M059J (cell line): ENCODE measurements around the gene NFU1. TPM values are rescaled to one million over a fixed set of nuclear protein-coding genes. Genes with fewer than 3 reads are reported as not detected.

ENCODE experiments used
- total RNA-seq: library from RNA; depleted of rRNA; stranded (reverse); fragments of >200 nt; shearing (Covaris generic); gene quantifications from 2 replicates; pipeline ENCODE4 v1.2.3, GENCODE V29; 2014; rRNA removed

NFU1 gene
- total RNA-seq, 1 experiment from 2014 or later: 48.5 TPM

Other genes starting within 250 kb of the NFU1 start
- gene GFPT1, start 50.2 kb downstream of the NFU1 start, total RNA-seq: 18.5 and 30.8 TPM in 2 replicates
- gene AAK1, start 206.3 kb upstream of the NFU1 start, total RNA-seq: 32.6 and 52.0 TPM in 2 replicates